ENCODE measurements around the gene CSNK1D.

Gene CSNK1D

DNA sequence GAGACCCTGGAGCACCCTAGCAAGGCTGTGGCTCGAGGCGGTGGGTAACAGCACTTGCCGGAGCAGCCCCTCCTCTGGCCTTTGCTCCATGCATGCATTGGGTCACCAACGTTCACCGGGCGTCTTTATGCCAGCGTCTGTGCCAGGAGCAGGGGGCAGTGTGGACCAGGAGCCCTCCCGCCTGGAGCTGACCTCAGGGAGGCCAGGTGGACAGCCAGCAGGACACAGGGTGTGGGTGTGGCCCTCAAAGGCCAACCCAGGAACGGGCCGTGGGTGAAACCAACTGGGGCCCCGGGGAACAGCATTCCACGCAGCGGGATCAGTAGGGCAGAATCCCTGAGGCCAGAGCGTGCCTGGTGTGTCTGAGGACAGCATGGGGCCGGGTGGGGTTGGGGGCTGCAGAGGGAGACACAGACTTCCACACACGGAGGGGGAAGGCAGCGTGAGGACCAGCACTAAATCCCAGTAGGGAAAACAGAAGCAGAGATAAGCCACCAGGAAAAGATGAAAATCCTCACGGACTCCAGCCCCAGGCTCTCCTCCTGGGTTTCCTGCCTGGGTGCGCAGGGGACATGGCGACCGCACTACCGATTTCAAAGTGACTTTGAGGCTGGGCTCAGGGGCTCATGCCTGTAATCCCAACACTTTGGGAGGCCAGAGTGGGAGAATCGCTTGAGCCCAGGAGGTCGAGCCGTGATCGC is 46.8 kb upstream of the CSNK1D start:
- no peak overlapping the region for H2AFZ ChIP-seq
- no peak overlapping the region for H3K9ac ChIP-seq
- peaks cover 5% of the 10 kb centered on the region for H3K4me1 ChIP-seq
- no peaks in the 10 kb centered on the region for H3K79me2 ChIP-seq
- no peak overlapping the region for H3K4me3 ChIP-seq (ENCODE audit: low read depth, low read length)
- no peak overlapping the region for H3K4me2 ChIP-seq (ENCODE audit: low read length)
- TF ChIP-seq, protein P1, sequence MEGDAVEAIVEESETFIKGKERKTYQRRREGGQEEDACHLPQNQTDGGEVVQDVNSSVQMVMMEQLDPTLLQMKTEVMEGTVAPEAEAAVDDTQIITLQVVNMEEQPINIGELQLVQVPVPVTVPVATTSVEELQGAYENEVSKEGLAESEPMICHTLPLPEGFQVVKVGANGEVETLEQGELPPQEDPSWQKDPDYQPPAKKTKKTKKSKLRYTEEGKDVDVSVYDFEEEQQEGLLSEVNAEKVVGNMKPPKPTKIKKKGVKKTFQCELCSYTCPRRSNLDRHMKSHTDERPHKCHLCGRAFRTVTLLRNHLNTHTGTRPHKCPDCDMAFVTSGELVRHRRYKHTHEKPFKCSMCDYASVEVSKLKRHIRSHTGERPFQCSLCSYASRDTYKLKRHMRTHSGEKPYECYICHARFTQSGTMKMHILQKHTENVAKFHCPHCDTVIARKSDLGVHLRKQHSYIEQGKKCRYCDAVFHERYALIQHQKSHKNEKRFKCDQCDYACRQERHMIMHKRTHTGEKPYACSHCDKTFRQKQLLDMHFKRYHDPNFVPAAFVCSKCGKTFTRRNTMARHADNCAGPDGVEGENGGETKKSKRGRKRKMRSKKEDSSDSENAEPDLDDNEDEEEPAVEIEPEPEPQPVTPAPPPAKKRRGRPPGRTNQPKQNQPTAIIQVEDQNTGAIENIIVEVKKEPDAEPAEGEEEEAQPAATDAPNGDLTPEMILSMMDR (IDR thresholded peaks at IDR 0.05): no peak
- no peaks in the 10 kb centered on the region for H3K36me3 ChIP-seq (ENCODE audit: control insufficient read depth, insufficient read depth, low read length)
- no peaks in the 10 kb centered on the region for H3K9me3 ChIP-seq (ENCODE audit: control insufficient read depth, low read length)
- no peak overlapping the region for H3K27ac ChIP-seq
- H3K27me3 ChIP-seq (ENCODE audit: control insufficient read depth, insufficient read depth, low read length): peaks cover 4% of the 10 kb centered on the region

DNA sequence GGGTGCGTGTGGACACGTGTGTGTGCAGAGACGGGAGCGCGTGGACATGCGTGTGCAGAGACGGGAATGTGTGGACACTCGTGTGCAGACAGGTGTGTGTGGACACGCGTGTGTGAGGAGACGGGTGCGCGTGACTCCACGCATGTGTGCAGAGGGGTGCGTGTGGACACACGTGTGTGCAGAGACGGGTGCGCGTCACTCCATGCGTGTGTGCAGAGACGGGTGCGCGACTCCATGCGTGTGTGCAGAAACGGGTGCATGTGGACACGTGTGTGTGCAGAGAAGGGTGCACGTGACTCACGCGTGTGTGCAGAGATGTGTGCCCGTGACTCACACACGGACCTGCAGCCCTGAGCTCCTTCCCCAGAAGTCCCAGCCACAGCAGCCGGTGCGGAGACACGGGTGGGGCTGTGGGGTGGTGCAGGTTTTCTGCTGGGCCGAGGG is 46.1 kb upstream of the CSNK1D start:
- Histone ChIP-seq H3K79me2 (no peaks in the 10 kb centered on the region), H3K9me3 (ENCODE audit: control insufficient read depth, low read length) (no peaks in the 10 kb centered on the region), H3K4me3 (ENCODE audit: low read depth, low read length) (no peak overlapping the region), H3K36me3 (ENCODE audit: control insufficient read depth, insufficient read depth, low read length) (no peaks in the 10 kb centered on the region), H3K4me2 (ENCODE audit: low read length) (no peak overlapping the region), H3K4me1 (peaks cover 5% of the 10 kb centered on the region), H3K9ac (no peak overlapping the region), H3K27ac (no peak overlapping the region), H2AFZ (no peak overlapping the region), H3K27me3 (ENCODE audit: control insufficient read depth, insufficient read depth, low read length) (peaks cover 4% of the 10 kb centered on the region)
- TF ChIP-seq, protein P1 (IDR thresholded peaks at IDR 0.05): no peak

DNA sequence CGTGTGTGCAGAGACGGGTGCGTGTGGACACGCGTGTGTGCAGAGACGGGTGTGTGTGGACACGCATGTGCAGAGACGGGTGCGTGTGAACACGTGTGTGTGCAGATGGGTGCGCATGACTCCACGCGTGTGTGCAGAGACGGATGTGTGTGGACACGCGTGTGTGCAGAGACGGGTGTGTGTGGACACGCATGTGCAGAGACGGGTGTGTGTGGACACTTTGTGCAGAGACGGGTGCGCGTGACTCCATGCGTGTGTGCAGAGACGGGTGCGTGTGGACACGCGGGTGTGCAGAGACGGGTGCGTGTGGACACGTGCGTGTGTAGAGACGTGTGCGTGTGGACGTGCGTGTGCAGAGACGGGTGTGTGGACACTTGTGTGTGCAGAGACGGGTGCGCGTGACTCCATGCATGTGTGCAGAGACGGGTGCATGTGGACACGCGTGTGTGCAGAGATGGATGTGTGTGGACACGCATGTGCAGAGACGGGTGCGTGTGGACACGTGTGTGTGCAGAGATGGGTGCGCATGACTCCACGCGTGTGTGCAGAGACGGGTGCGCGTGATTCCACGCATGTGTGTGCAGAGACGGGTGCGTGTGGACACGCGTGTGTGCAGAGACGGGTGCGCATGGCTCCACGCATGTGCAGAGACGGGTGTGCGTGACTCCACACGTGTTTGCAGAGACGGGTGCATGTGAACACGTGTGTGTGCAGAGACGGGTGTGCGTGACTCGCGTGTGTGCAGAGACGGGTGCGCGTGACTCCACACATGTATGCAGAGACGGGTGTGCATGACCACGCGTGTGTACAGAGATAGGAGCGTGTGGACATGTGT is 45.5 kb upstream of the CSNK1D start:
- TF ChIP-seq, protein P1 (IDR thresholded peaks at IDR 0.05): no peak
- no peak overlapping the region for H3K27ac ChIP-seq
- H3K4me3 ChIP-seq (ENCODE audit: low read depth, low read length): no peak overlapping the region
- no peaks in the 10 kb centered on the region for H3K36me3 ChIP-seq (ENCODE audit: control insufficient read depth, insufficient read depth, low read length)
- H3K4me1 ChIP-seq: peaks cover 5% of the 10 kb centered on the region
- H3K79me2 ChIP-seq: no peaks in the 10 kb centered on the region
- H3K4me2 ChIP-seq (ENCODE audit: low read length): no peak overlapping the region
- H3K27me3 ChIP-seq (ENCODE audit: control insufficient read depth, insufficient read depth, low read length): peaks cover 4% of the 10 kb centered on the region
- no peaks in the 10 kb centered on the region for H3K9me3 ChIP-seq (ENCODE audit: control insufficient read depth, low read length)
- H3K9ac ChIP-seq: no peak overlapping the region
- H2AFZ ChIP-seq: no peak overlapping the region

DNA sequence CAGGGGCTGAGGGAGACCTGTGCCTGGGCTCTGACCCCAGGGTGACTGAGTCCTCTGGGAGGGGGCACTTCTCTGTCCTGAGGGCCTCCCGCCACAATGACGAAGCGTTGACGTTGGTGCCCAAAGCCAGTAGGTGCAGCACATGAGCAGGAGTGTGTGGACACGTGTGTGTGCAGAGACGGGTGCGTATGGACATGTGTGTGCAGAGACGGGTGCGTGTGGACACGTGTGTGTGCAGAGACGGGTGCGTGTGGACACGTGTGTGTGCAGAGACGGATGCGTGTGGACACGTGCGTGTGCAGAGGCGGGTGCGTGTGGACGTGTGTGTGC is 44.6 kb upstream of the CSNK1D start:
- no peak overlapping the region for H3K9ac ChIP-seq
- H2AFZ ChIP-seq: no peak overlapping the region
- H3K4me3 ChIP-seq (ENCODE audit: low read depth, low read length): no peak overlapping the region
- H3K27me3 ChIP-seq (ENCODE audit: control insufficient read depth, insufficient read depth, low read length): peaks cover 4% of the 10 kb centered on the region
- no peaks in the 10 kb centered on the region for H3K9me3 ChIP-seq (ENCODE audit: control insufficient read depth, low read length)
- TF ChIP-seq, protein P1 (IDR thresholded peaks at IDR 0.05): no peak
- no peak overlapping the region for H3K4me2 ChIP-seq (ENCODE audit: low read length)
- H3K4me1 ChIP-seq: peaks cover 5% of the 10 kb centered on the region
- no peaks in the 10 kb centered on the region for H3K36me3 ChIP-seq (ENCODE audit: control insufficient read depth, insufficient read depth, low read length)
- no peaks in the 10 kb centered on the region for H3K79me2 ChIP-seq
- no peak overlapping the region for H3K27ac ChIP-seq
